NCI-H82 treated with DMSO at 0.1 percent for 48 hours (cell line): ENCODE measurements around the gene LIN7C.
"Not testable (repeated sequence)": the region's sequence is repeated elsewhere in the genome, so short reads cannot be mapped to it uniquely, and the experiment has no call there.

Experiments used
- DNase-seq: peaks from one replicate; lab custom pipeline; 2025; ENCODE audit not compliant: unreplicated experiment; lab: John Stamatoyannopoulos, UW

Gene LIN7C

DNA sequence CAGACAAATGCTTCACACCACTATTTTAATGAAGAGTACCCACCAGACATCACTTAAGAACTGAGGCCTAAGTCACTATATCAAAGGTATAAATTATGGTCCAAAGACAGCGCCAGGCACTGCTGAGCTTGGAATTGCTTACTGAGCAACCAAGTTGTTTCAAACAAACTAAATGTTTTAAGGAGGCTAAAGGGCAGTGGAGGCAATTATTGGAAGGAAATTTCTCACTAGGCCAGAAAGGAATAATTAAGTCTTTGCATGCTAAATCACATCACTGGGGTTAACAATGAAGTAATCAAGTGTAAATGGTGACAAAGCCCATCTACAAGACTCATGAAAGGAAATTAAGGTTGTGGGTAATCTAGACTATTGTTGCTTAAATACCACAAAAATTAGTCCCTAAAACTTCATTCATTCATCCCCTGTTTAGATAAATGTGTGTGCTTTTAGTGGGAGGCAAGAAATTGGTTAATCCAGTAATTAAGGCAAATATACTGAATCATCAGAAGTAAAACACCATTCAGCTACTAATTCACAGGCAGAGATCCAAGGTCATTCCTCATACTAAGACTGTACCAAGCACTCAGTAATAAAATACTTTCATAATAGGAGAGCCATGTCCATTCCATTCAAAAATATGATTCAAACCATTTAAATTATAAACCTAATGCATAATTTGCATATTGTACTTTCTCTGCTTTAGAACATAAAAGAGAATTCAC lies 55.2 kb downstream of the LIN7C start:
- no peak for DNase-seq

DNA sequence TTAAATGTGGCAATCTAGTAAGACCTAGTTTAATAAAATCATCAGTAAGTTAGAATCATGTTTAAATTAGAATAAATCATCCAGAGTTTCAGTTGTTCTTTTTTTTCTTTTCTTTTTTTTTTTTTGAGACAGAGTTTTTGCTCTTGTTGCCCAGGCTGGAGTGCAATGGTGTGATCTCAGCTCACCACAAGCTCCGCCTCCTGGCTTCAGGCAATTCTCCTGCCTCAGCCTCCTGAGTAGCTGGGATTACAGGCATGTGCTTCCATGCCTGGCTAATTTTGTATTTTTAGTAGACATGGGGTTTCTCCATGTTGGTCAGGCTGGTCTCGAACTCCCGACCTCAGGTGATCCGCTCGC lies 58.4 kb downstream of the LIN7C start:
- not testable (repeated sequence) for DNase-seq

DNA sequence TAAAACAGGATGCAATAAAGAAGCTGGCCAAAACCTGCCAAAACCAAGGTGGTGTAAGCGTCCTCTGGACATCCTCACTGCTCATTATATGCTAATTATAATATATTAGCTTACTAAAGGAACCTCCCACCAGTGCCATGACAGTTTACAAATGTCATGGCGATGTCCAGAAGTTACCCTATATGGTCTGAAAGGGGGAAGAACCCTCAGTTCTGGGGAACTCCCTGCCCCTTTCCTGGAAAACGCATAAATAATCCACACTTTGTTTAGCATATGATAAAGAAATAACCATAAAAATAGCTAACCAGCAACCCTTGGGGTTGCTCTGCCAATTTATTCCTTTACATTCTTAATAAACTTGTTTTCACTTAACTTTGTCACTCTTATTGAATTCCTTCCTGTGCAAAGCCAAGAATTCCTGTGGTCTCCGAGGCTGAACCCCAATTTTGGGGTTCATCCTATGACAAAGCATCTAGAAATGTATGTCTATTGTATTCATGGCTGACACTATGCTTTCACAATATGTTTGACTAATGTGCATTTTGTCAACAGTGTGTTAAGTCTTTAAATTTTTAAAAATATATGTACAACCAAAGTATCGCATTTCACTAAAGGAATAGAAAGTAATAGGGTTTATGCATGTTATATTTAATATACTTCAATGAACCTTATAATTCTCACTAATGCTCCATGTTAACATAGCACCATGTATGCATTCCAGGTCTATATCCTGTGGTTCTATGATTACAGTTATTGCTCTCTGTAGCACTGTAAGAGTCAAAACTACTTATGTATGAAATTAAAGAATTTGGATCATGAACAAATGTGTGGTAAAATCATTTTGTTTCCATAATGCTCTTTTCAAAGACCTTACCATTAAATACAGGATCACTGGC lies 59.0 kb downstream of the LIN7C start:
- DNase-seq, result no peak

DNA sequence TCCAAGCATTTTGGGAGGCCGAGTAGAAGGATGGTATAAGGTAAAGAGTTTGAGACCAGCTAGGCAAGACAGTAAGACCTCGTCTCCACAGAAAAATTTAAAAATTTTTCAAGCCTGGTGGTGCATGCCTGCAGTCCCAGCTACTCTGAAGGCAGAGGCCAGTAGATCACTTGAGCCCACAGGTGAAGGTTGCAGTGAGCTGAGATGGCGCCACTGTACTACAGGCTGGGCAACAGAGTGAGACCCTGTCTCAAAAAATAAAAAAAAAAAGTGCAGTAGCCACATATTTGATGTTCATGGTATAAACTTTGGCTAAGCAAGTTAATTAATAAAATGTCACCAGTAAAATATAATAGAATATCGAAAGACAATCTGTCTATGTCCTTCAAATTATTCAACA lies 60.9 kb downstream of the LIN7C start:
- DNase-seq, result no peak

DNA sequence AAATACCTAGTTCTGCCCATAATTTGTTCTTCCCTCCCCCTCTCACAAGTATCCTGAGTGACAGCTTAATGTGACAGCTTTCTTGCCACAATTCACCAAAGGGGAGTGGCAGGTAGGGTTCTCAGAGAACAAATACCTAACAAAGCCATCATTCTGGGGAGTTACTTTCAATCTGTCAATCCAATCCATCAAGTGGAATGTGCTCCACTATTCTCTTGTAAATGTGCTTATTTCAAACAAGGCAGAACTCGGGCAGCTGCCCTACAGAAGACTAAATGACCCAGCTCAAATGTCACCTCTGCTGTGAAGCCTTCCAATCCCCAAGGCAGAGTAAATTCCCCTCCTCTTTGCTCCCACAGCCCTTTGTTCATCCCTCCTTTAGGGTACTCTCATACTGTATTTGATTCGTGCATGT lies 61.8 kb downstream of the LIN7C start:
- DNase-seq, result no peak
